HFFc6 (cell line): ENCODE results near the gene NDUFC1. TPM values are rescaled to one million over a fixed set of nuclear protein-coding genes. Genes with fewer than 3 reads are reported as not detected.
A peak's percentile ranks its signal among the peaks of the same experiment; 100 is the strongest.

Experiments used
- DNase-seq: peaks from one replicate; pipeline ENCODE4 v3.0.0-alpha.2; 2018
- H3K27ac Mint-ChIP-seq: 2 replicates; pipeline ENCODE4 v1.8.0; 2020; ENCODE audit warnings: mild to moderate bottlenecking, mixed read lengths
- H3K27me3 Mint-ChIP-seq: 2 replicates; pipeline ENCODE4 v1.8.0; 2021; ENCODE audit warnings: mild to moderate bottlenecking, moderate library complexity, mixed read lengths; ENCODE audit not compliant: insufficient read depth
- H3K36me3 Mint-ChIP-seq: 2 replicates; pipeline ENCODE4 v1.8.0; 2021; ENCODE audit warnings: low read depth, mixed read lengths
- H3K4me1 Mint-ChIP-seq: 2 replicates; pipeline ENCODE4 v1.8.0; 2020; ENCODE audit warnings: low read depth, mixed read lengths
- H3K4me3 Mint-ChIP-seq: 2 replicates; pipeline ENCODE4 v1.8.0; 2020; ENCODE audit warnings: mild to moderate bottlenecking, moderate library complexity, mixed read lengths
- H3K9me3 Mint-ChIP-seq: 2 replicates; pipeline ENCODE4 v1.8.0; 2020; ENCODE audit warnings: mild to moderate bottlenecking, mixed read lengths
- total RNA-seq, 6 experiments: library from RNA; stranded (reverse); fragmentation: NEBNext Ultra II Directional; extraction: Animal tissue kit (Norgen Biotek cat#: 25700); gene quantifications; 2 replicates in 1 of 6; 3 replicates in 5 of 6; pipeline ENCODE4 v1.2.3, GENCODE V29; 2021
- TF ChIP-seq, protein P1 (sequence below): fragments of 200-600 bp; sonication (generic); IDR thresholded peaks from 2 replicates; pipeline ENCODE4 v1.5.0; 2021; ENCODE audit warnings: antibody characterized with exemption, mild to moderate bottlenecking

Gene NDUFC1
- total RNA-seq, 6 experiments from 2014 or later: 68.6 to 90.7 (median 74.2) TPM

DNA sequence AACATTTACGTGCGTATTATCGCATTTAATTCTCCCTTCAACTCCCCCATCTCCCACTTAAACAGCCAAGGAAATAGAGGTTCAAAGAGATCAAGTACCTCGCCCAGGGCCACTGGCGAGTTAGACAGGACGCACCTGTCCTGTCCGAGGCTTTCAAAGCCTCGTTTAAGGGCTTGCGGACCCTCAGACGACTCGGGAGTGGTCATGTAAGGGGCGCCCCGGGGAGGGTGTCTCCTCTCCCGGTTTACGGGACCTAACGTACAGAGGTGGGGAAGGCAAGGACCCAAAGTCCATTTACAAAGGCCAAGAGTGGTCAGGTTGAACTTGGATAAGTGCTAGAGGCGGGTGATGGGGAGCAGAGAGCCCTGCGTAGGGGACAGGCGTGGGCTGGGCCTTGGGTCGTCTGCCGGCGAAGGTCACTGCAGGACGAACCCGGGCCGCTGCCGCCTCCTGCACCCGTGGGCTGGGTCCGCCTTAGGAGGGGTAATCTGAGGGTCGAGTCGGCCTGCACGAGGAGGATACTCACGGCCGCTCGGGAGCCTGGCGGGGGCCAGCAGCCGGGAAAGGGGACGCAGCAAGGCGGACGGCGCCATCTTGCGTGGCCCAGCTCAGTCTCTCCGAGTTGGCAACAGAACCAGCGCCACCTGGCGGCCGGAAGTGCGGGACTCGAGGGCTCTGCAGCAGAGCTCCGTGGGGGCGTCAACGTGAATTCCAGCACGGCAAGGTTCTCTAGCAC, 6.9 kb downstream of the NDUFC1 start:
- Mint-ChIP-seq H3K4me1 (peaks cover 42% of the 10 kb centered on the region), H3K9me3 (no peaks in the 10 kb centered on the region), H3K27me3 (no peaks in the 10 kb centered on the region; the same call in 1 of the 2 replicates), H3K4me3 (peak overlapping the region; percentile 93), H3K36me3 (peaks cover 7% of the 10 kb centered on the region; the same call in 1 of the 2 replicates), H3K27ac (peak overlapping the region; percentile 95)
- DNase-seq: peak; percentile 90
- TF ChIP-seq, protein P1, sequence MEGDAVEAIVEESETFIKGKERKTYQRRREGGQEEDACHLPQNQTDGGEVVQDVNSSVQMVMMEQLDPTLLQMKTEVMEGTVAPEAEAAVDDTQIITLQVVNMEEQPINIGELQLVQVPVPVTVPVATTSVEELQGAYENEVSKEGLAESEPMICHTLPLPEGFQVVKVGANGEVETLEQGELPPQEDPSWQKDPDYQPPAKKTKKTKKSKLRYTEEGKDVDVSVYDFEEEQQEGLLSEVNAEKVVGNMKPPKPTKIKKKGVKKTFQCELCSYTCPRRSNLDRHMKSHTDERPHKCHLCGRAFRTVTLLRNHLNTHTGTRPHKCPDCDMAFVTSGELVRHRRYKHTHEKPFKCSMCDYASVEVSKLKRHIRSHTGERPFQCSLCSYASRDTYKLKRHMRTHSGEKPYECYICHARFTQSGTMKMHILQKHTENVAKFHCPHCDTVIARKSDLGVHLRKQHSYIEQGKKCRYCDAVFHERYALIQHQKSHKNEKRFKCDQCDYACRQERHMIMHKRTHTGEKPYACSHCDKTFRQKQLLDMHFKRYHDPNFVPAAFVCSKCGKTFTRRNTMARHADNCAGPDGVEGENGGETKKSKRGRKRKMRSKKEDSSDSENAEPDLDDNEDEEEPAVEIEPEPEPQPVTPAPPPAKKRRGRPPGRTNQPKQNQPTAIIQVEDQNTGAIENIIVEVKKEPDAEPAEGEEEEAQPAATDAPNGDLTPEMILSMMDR: peak; percentile 99

DNA sequence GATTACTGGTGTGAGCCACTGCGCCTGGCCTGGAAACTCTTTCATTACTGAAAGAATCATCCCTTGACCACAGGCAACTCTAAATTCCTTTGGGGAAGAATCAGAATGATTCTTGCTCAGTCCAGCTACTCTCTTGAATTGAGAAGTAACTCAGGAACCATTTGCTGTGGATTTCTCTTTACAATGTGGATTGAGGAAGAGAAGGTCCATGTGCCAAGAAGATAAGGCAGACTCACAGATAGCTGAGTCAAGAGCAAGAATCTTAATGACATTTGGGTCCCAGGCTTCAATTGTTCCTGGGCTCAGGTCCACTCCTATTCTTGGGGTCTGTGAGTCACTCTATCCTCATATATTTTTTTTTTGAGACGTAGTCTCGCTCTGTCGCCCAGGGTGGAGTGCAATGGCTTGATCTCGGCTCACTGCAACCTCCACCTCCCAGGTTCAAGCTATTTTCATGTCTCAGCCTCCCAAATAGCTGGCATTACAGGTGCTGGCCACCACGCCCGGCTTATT, 16.0 kb downstream of the NDUFC1 start:
- H3K36me3 Mint-ChIP-seq: peaks cover 29% of the 10 kb centered on the region
- H3K27me3 Mint-ChIP-seq: no peaks in the 10 kb centered on the region; the same call in 1 of the 2 replicates
- no peak overlapping the region for H3K27ac Mint-ChIP-seq
- no peaks in the 10 kb centered on the region for H3K9me3 Mint-ChIP-seq
- no peak overlapping the region for H3K4me3 Mint-ChIP-seq
- peaks cover 26% of the 10 kb centered on the region for H3K4me1 Mint-ChIP-seq
- TF ChIP-seq, protein P1: no peak
- no peak for DNase-seq

DNA sequence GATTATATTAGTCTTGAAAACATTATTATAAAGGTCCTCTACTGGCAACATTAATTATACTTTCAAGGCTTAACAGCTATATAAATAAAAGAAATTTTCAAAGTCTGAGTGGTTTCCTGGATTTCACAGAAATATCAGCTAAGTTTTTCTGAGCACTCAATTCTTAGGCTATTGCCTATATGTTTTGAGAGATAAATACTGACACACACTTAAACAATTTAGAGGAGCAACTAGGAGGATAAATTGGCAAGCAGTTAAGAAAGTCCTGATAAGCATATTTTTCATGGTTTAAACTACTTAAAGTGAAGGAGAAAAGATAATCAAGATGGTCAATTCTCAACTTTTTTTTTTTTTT, 19.6 kb downstream of the NDUFC1 start:
- Mint-ChIP-seq H3K27me3 (no peaks in the 10 kb centered on the region; the same call in 1 of the 2 replicates), H3K9me3 (peaks cover 7% of the 10 kb centered on the region; the same call in 1 of the 2 replicates), H3K27ac (peak overlapping the region; percentile 86), H3K4me3 (peak overlapping the region; percentile 68), H3K4me1 (peaks cover 53% of the 10 kb centered on the region), H3K36me3 (peaks cover 19% of the 10 kb centered on the region)
- TF ChIP-seq, protein P1: no peak
- DNase-seq: peak; percentile 36

DNA sequence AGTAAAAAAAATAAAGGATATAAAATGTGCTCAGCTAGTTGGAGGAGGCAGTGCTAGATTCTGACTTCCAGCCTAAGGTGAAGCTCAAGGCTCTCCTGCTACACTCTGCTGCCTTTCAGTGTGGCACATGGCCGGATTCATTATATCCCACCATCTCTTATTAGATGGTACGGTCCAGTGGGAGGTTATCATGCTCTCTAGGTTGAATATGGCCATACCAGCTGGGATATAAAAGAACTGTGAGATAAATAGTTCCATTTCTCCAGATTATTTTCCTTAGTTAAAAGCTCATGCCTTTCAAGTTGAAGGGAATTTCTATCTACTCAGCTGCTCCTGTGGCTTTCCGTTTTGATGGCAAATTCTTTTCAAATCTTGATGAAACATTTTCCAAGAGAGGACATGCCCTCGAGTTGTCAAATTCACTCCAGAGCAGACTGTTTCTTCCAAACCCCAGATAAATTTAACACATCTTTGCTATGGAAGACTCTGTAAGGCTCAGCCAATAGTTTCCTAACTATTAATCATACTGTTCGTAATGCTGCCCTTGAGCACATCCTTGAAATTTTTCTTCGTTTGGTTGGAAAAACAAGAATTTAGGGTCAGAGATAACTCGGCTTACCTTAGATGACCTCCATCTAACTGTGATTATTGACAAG, 20.1 kb downstream of the NDUFC1 start:
- H3K4me3 Mint-ChIP-seq: peak overlapping the region; percentile 68
- DNase-seq: peak; percentile 53

More for the DNA sequence above, 20.1 kb downstream of the NDUFC1 start:
- H3K27ac Mint-ChIP-seq: peak overlapping the region; percentile 86
- TF ChIP-seq, protein P1: no peak
- peaks cover 53% of the 10 kb centered on the region for H3K4me1 Mint-ChIP-seq
- peaks cover 19% of the 10 kb centered on the region for H3K36me3 Mint-ChIP-seq
- peaks cover 7% of the 10 kb centered on the region; the same call in 1 of the 2 replicates for H3K9me3 Mint-ChIP-seq
- no peaks in the 10 kb centered on the region; the same call in 1 of the 2 replicates for H3K27me3 Mint-ChIP-seq
